Measurements from ENCODE around the gene ZNF888.
"Not testable (repeated sequence)": the region's sequence is repeated elsewhere in the genome, so short reads cannot be mapped to it uniquely, and the experiment has no call there.

Gene ZNF888

GRCh38 chr19:52936954-52937325 lies 13.7 kb upstream of the ZNF888 start:
- no peak for TF ChIP-seq CTCF (IDR thresholded peaks at IDR 0.05; ENCODE audit: insufficient read depth, low read depth, low read length, missing control alignments)
- no peak overlapping the region for H3K4me3 ChIP-seq (ENCODE audit: low read depth, low read length)
- no peak for DNase-seq (ENCODE audit: low read depth)

- H3K4me3 ChIP-seq (ENCODE audit: low read depth, low read length) = no peak overlapping the region
- no peak for TF ChIP-seq CTCF (IDR thresholded peaks at IDR 0.05; ENCODE audit: insufficient read depth, low read depth, low read length, missing control alignments)
- DNase-seq (ENCODE audit: low read depth) = no peak
These were observed 13.1 kb upstream of the ZNF888 start for GRCh38 chr19:52936151-52936953.

GRCh38 chr19:52935434-52935833 lies 12.2 kb upstream of the ZNF888 start:
- no peak for TF ChIP-seq CTCF (IDR thresholded peaks at IDR 0.05; ENCODE audit: insufficient read depth, low read depth, low read length, missing control alignments)
- H3K4me3 ChIP-seq (ENCODE audit: low read depth, low read length) = no peak overlapping the region
- no peak for DNase-seq (ENCODE audit: low read depth)

GRCh38 chr19:52924641-52925040 lies 1.4 kb upstream of the ZNF888 start:
- DNase-seq (ENCODE audit: low read depth); H3K4me3 ChIP-seq (ENCODE audit: low read depth, low read length): not testable (repeated sequence)

- peak overlapping the region; percentile 76 for H3K4me3 ChIP-seq (ENCODE audit: low read depth, low read length)
- no peak for TF ChIP-seq CTCF (IDR thresholded peaks at IDR 0.05; ENCODE audit: insufficient read depth, low read depth, low read length, missing control alignments)
- no peak for DNase-seq (ENCODE audit: low read depth)
These were observed 758 bp upstream of the ZNF888 start for GRCh38 chr19:52923778-52924593.

- no peak for TF ChIP-seq CTCF (IDR thresholded peaks at IDR 0.05; ENCODE audit: insufficient read depth, low read depth, low read length, missing control alignments)
- no peak for DNase-seq (ENCODE audit: low read depth)
These were observed 5.7 kb downstream of the ZNF888 start for GRCh38 chr19:52917531-52917930.

GRCh38 chr19:52910648-52911047 lies 12.6 kb downstream of the ZNF888 start:
- TF ChIP-seq CTCF (IDR thresholded peaks at IDR 0.05; ENCODE audit: insufficient read depth, low read depth, low read length, missing control alignments) = no peak
- H3K4me3 ChIP-seq (ENCODE audit: low read depth, low read length) = no peak overlapping the region
- no peak for DNase-seq (ENCODE audit: low read depth)

More at GRCh38 chr19:52917531-52917930, 5.7 kb downstream of the ZNF888 start:
- H3K4me3 ChIP-seq (ENCODE audit: low read depth, low read length) = no peak overlapping the region

- DNase-seq (ENCODE audit: low read depth); H3K4me3 ChIP-seq (ENCODE audit: low read depth, low read length): not testable (repeated sequence)
These were observed 19.0 kb downstream of the ZNF888 start for GRCh38 chr19:52904052-52904780.
